Kidney (tissue), 14 donors: ENCODE measurements around the gene SAMMSON. TPM values are rescaled to one million over a fixed set of nuclear protein-coding genes. Genes with fewer than 3 reads are reported as not detected.

Source experiments
- DNase-seq, 5 donors: peaks; one replicate each; pipeline ENCODE4 v3.0.0-alpha.2; 2013 to 2020
- FAIRE-seq: peaks from 2 replicates; lab custom pipeline; 2012; peaks lifted over from hg19 to GRCh38; lab: Jason Lieb, UNC
- H3K27ac ChIP-seq, 2 donors: one replicate each; pipeline ENCODE4 v1.7.0; 2013; ENCODE audit warnings: low read depth in 2 of 2, low read length in 2 of 2, inconsistent platforms in 1 of 2
- H3K27me3 ChIP-seq: one replicate; pipeline ENCODE4 v1.7.1; 2013; ENCODE audit warnings: low read length, inconsistent platforms; ENCODE audit not compliant: control insufficient read depth, insufficient read depth
- H3K36me3 ChIP-seq, 3 donors: one replicate each; pipeline versions ENCODE4 v1.7.0 to v1.7.1; 2013; ENCODE audit warnings: low read length in 3 of 3, control low read depth in 1 of 3, inconsistent platforms in 1 of 3; ENCODE audit not compliant: insufficient read depth in 3 of 3, control insufficient read depth in 2 of 3
- H3K4me1 ChIP-seq, 3 donors: one replicate each; pipeline versions ENCODE4 v1.7.0 to v1.7.1; 2013; ENCODE audit warnings: low read length in 3 of 3, inconsistent platforms in 1 of 3, low read depth in 1 of 3; ENCODE audit not compliant: control insufficient read depth in 2 of 3, insufficient read depth in 2 of 3
- H3K4me3 ChIP-seq, 3 donors: one replicate each; pipeline versions ENCODE4 v1.7.0 to v1.8.1; 2013; ENCODE audit warnings: low read length in 3 of 3, control low read depth in 1 of 3, inconsistent platforms in 1 of 3
- H3K9ac ChIP-seq, 3 donors: one replicate each; pipeline versions ENCODE4 v1.7.0 to v1.7.1; 2013; ENCODE audit warnings: low read length in 3 of 3, control low read depth in 1 of 3, inconsistent platforms in 1 of 3
- H3K9me3 ChIP-seq, 3 donors: one replicate each; pipeline versions ENCODE4 v1.7.0 to v1.7.1; 2013; ENCODE audit warnings: low read length in 3 of 3, control low read depth in 1 of 3, inconsistent platforms in 1 of 3; ENCODE audit not compliant: control insufficient read depth in 2 of 3, insufficient read depth in 1 of 3
- CTCF ChIP-seq: IDR thresholded peaks from 3 replicates; pipeline ENCODE4 v1.5.1; 2012; ENCODE audit warnings: mild to moderate bottlenecking, moderate library complexity, borderline replicate concordance; ENCODE audit not compliant: insufficient read depth; ENCODE audit errors: extremely low read depth
- intact Hi-C: fragments of 100-400 bp; cut with DNase I; formaldehyde crosslinking; loops from one replicate; pipeline ENCODE4 v1.11.1; 2022
- polyA plus RNA-seq: library from polyadenylated mRNA; stranded (reverse); fragments of 350-450 nt; fragmentation: Illumina TruSeq; extraction: RNeasy Lipid Tissue Mini Kit (QIAGEN cat#74804); gene quantifications from one replicate; pipeline ENCODE4 v1.2.3, GENCODE V29; 2014; ENCODE audit warnings: low read depth, low replicate concordance; ENCODE audit not compliant: insufficient read depth
- total RNA-seq: library from RNA; stranded (reverse); fragmentation: NEBNext Ultra II Directional; extraction: Animal tissue kit (Norgen Biotek cat#: 25700); gene quantifications from one replicate; pipeline ENCODE4 v1.2.1, GENCODE V29; 2021
- donor health status: control.
- donor health status: control.
- donor health status: control.
- donor health status: control.
- donor health status: control.
- donor health status: DM: yes; HTN: yes; CAD: no.
- donor health status: Normal renal cell carcinoma (clear cell type).

The SAMMSON gene
- total and polyA plus RNA-seq, 2 donors from 2014 or later: 0.98 TPM; not detected in 1

GRCh38 chr3:70049761-70050160 lies 50.2 kb downstream of the SAMMSON start:
- Histone ChIP-seq H3K27me3 (no peaks in the 10 kb centered on the region), H3K4me3 (no peak overlapping the region), H3K36me3 (no peaks in the 10 kb centered on the region), H3K9me3 (no peaks in the 10 kb centered on the region), H3K4me1 (no peaks in the 10 kb centered on the region), H3K27ac (no peak overlapping the region), H3K9ac (no peak overlapping the region)
- no peak for FAIRE-seq
- no peak for TF ChIP-seq CTCF
- no peak for DNase-seq
- intact Hi-C loops: no loop called here

DNA sequence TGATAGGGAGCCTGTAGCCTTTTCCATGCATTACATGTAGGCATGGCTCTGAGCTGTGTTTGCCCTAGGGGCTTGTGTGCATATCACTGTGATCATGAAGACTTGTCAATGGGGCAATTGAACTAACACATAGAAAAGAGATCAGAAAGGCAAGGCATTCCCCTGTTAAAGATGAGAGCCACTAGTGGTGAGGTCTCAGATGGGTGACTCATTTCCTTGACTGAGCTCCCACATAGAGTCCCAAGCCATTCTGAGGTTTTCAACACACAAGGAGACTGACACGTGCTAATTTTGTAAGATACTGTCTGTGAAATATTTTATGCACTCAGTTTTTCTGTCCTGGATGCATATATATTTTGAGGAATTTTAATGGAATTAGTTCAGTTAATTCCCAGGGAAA lies 53.8 kb downstream of the SAMMSON start:
- TF ChIP-seq CTCF: no peak
- Histone ChIP-seq H3K4me3 (no peak overlapping the region), H3K27me3 (no peaks in the 10 kb centered on the region), H3K27ac (no peak overlapping the region), H3K4me1 (no peaks in the 10 kb centered on the region), H3K9me3 (no peaks in the 10 kb centered on the region), H3K36me3 (no peaks in the 10 kb centered on the region), H3K9ac (no peak overlapping the region)
- intact Hi-C loops: no loop called here
- DNase-seq (no peak), FAIRE-seq (no peak)

- Histone ChIP-seq H3K4me1 (no peaks in the 10 kb centered on the region), H3K4me3 (no peak overlapping the region), H3K36me3 (no peaks in the 10 kb centered on the region), H3K9me3 (no peaks in the 10 kb centered on the region), H3K9ac (no peak overlapping the region), H3K27me3 (no peaks in the 10 kb centered on the region), H3K27ac (no peak overlapping the region)
- no peak for TF ChIP-seq CTCF
- FAIRE-seq (no peak), DNase-seq (no peak)
- intact Hi-C loops: no loop called here
Observed at GRCh38 chr3:70056081-70056480, 56.5 kb downstream of the SAMMSON start.

DNA sequence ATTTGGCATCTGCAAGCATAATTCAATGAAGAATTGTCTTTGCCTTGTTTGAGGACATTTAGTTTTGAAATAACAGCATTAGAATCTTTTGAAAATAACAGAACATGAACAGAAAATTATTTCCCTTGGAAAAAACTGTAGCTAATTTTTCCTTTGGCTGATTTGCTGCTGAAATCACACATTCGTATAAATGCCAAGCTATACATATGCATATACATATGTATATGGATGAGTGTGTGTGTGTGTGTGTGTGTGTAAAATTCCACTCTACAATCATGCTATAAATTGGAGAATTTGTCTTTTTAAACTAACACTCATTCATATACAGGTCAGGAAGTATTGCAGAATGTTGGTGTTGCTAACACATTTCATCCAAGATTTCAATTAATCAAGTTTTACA lies 57.9 kb downstream of the SAMMSON start:
- H3K27me3 ChIP-seq: no peaks in the 10 kb centered on the region
- DNase-seq (no peak), FAIRE-seq (no peak)
- no peak overlapping the region for H3K9ac ChIP-seq
- H3K4me3 ChIP-seq: no peak overlapping the region
- H3K9me3 ChIP-seq: no peaks in the 10 kb centered on the region
- H3K4me1 ChIP-seq: no peaks in the 10 kb centered on the region
- TF ChIP-seq CTCF: no peak
- intact Hi-C loops: no loop called here
- H3K36me3 ChIP-seq: no peaks in the 10 kb centered on the region
- H3K27ac ChIP-seq: no peak overlapping the region
